HG02678 (cell line): ENCODE measurements around the gene STAG3.
"Not testable (repeated sequence)": the region's sequence is repeated elsewhere in the genome, so short reads cannot be mapped to it uniquely, and the experiment has no call there.

ENCODE experiments used
- ATAC-seq: cut with Tn5 transposase; IDR thresholded peaks from one replicate; pipeline ENCODE4 v1.9.1; 2021; ENCODE audit warnings: mild to moderate bottlenecking, moderate library complexity; ENCODE audit not compliant: unreplicated experiment

Gene STAG3

DNA sequence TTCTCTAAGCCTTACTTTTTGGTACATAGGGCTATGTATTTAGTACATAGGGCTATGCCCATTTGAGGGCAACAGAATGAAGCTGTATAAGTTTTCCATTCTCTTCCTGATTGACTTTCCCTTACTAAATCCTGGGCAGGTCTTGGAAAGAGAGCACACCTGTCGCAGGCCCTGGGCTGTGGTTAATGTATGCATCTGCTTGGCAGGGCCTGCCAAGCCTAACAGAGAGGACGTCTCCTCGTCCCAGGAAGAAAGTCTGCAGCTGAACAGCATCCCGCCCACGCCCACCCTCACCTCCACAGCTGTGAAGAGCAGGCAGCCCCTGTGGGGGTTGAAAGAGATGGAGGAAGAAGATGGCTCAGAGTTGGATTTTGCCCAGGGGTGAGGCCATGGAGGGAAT is 33.1 kb downstream of the STAG3 start:
- no peak for ATAC-seq

DNA sequence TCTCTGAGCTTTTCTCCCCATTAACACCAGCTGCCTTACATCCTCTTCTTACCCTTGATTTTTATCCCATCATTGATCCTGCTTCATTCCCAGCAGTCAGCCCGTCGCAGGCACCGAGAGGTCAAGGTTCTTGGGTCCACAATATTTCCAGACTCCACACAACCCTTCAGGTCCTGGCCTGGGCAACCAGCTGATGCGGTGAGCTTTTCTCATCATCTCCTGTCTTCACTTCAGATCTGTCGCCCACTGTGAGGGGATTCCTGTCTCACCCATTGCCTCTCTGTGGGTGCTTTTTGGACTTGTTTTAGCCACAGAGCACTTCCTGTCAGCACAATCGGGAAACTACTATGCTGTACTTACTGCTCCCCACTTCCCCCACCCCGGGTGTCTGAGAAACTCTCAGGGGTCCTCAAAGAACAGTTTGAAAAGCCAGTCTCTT is 33.6 kb downstream of the STAG3 start:
- peak; percentile 48 for ATAC-seq

DNA sequence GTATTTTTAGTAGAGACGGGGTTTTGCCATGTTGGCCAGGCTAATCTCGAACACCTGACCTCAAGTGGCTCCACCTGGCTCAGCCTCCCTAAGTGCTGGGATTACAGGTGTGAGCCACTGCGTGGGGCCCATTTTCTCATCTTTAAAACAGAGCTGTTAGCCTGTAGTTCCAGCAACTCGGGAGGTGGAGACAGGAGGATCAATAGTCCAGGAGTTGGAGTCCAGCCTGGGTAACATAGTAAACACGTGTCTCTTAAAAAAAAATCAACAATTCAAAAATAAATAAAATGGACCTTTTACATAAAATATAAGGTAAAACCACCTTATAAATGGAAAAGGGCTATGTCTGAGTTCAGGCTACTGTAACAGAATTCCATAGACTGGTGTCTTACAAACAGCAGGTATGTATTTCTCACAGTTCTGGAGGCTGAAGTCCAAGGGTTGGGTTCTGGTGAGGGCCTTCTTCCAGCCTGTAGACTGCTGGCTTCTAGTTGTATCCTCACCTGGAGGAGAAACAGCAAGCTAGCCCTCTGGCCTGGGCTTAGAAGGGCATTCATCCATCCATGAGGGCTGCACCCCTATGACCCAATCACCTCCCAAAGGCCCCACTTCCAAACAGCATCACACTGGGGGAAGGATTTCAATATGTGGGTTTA is 35.0 kb downstream of the STAG3 start:
- ATAC-seq = no peak

DNA sequence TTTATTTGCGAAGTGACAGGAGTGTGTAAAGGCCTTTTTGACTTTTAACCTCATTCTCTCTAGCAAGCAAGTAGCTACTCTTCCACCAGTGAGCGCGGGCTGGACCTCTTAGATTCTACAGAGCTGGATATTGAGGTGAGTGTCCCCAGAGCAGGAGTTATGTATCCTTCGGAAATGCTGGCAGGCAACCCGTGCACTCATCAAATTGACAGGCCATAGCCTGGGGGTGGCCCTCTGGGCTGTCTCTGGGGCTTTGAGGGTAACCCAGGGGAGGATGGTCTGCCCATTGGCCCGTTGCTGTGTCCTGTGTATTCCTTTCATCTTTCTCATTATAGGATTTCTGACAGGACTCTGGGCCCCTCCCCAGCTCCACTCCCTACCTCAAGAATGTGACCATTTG is 36.0 kb downstream of the STAG3 start:
- ATAC-seq = no peak

DNA sequence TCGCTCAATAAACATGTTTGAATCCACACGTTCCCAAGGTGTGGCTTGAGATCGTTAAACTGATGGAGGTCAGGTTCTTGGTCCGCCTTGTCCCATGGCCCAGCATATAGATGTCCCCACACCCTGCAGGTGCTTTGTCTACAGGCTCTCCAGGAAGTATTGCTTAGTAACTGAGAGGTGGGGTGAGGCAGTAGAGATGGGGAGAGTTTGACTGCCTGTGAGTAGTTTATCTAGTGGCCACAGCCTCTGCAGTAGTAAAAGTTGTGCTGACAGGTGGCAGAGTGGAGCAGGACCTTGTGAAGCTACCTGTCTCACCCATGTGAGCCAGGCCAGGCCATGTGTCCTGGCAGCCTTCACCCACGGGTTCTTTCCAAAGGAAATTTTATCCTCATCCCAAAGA is 36.6 kb downstream of the STAG3 start:
- not testable (repeated sequence) for ATAC-seq

DNA sequence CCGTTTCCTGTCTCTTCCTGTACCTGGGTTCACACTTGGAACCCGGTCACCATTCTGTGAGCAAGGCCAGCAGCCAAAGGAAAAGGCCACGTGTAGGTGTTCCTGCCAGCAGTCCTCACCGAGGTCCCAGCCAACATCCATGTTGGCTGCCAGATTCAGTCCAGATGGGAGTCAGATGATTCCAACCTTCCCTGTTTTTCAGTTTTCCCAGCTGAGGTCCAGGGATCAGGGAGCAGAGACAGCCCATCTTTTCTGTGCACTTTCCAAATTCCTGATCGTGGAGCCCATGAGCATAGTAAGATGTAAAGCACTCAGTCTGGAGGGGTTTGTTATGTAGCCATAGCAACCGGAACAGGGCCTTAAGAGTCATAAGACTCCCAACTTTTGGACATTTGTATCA is 38.2 kb downstream of the STAG3 start:
- ATAC-seq = no peak

DNA sequence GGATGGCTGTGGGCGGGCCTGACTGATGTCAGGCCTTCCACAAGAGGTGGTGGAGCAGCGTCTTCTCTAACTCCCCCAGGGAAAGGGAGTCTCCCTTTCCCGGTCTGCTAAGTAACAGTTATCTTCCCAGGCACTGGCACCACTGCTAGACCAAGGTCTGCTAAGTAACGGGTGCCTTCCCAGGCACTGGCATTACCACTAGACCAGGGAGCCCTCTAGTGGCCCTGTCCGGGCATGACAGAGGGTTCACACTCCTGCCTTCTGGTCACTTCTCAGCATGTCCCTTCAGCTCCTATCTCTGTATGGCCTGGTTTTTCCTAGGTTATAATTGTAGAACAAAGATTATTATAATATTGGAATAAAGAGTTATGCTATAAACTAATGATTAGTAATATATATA is 40.2 kb downstream of the STAG3 start:
- peak; percentile 18 for ATAC-seq

DNA sequence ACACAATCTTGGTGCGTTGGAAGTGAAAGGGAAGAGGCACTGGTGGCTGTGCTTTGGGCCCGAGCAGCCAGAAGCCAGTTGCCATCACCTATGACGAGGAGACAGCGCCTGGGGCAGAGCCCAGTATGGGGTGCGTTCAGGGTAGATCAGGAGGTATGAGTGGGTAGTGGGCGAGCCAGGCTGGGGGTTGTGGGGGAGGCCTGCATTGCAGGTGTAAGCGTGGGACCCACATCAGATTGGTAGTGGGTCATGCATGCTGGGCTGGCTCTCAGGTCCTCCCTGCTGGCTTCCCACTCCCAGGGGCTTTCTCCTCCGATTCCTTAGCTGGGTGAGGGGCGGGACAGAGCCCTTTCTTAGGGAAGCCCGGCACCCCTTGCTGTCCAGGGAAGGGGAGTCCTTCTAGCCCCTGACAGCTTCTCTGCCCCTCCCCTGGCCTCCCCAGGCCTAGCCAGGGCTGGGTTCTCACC is 41.6 kb downstream of the STAG3 start:
- no peak for ATAC-seq

DNA sequence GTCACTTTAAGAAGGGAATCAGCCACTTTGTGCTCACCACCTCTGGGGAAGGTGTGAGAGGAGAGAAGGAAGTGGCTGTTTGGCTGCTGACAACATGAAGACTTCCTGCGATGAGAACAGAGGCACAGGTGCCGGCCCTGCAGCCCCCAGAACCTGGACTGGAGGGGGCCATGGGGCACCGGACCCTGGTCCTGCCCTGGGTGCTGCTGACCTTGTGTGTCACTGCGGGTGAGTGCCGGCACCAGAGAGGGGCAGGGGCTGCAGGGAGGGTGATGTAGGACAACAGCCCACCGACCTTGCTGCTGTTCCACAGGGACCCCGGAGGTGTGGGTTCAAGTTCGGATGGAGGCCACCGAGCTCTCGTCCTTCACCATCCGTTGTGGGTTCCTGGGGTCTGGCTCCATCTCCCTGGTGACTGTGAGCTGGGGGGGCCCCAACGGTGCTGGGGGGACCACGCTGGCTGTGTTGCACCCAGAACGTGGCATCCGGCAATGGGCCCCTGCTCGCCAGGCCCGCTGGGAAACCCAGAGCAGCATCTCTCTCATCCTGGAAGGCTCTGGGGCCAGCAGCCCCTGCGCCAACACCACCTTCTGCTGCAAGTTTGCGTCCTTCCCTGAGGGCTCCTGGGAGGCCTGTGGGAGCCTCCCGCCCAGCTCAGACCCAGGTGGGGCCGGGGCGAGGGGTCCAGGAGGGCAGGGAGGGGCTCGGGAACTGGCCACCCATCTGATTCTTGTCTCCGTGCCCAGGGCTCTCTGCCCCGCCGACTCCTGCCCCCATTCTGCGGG is 42.3 kb downstream of the STAG3 start, which contains the start of gene PVRIG:
PVRIG (plus strand) TSS at position 149 of the 785 bp plus-strand sequence; CDS start at position 171, 22 bp downstream.
- not testable (repeated sequence) for ATAC-seq

DNA sequence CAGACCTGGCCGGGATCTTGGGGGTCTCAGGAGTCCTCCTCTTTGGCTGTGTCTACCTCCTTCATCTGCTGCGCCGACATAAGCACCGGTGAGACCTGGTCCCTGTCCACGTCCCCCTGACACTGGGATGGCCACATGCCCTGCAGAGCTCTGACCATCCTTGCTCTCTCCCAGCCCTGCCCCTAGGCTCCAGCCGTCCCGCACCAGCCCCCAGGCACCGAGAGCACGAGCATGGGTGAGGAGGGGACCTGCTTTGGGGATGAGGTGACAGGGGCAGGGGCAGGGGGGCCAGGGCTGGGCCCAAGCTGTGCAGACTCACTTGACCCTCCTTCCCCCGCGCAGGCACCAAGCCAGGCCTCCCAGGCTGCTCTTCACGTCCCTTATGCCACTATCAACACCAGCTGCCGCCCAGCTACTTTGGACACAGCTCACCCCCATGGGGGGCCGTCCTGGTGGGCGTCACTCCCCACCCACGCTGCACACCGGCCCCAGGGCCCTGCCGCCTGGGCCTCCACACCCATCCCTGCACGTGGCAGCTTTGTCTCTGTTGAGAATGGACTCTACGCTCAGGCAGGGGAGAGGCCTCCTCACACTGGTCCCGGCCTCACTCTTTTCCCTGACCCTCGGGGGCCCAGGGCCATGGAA is 43.0 kb downstream of the STAG3 start:
- ATAC-seq = peak; percentile 1

DNA sequence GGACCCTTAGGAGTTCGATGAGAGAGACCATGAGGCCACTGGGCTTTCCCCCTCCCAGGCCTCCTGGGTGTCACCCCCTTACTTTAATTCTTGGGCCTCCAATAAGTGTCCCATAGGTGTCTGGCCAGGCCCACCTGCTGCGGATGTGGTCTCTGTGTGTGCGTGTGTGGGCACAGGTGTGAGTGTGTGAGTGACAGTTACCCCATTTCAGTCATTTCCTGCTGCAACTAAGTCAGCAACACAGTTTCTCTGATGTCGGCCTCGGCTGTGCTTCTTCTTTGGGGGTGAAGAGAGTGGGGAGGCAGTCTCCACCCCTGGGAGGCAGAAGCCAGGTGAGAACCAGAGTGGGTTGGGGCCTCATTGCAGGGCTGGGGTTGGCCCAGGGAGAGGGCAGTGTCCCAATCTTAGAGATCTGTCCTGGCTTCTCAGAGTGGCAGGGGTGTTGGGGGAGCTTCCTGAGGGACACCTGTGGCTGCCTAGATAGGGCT is 43.6 kb downstream of the STAG3 start:
- peak; percentile 62 for ATAC-seq

DNA sequence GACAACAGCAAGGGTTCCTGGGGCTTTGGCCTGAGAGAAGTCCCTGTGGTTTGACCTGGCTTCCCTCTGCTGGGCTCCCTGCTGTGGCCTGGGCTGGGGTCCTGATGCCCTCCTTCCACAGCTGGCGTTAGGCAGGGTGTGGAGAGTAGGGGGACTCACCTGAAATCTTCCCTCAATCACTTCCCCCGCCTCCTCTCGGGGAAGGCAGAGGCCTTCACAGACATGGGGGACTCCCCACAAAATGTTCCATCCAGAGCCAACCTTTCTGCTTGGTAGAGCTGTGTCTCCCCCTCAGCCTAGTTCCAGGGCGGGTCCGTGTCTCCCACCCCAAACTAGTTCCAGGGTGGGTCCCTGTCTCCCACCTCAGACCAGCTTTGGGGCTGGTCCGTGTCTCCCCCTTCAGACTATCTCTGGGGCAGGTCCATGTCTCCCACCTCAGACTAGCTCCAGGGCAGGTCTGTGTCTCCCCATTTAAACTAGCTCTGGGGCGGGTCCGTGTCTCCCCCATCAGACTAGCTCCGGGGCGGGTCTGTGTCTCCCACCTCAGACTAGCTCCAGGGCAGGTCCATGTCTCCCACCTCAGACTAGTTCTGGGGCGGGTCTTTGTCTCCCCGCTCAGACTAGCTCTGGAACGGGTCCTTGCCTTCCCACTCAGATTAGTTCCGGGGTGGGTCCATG is 44.2 kb downstream of the STAG3 start:
- ATAC-seq = no peak

DNA sequence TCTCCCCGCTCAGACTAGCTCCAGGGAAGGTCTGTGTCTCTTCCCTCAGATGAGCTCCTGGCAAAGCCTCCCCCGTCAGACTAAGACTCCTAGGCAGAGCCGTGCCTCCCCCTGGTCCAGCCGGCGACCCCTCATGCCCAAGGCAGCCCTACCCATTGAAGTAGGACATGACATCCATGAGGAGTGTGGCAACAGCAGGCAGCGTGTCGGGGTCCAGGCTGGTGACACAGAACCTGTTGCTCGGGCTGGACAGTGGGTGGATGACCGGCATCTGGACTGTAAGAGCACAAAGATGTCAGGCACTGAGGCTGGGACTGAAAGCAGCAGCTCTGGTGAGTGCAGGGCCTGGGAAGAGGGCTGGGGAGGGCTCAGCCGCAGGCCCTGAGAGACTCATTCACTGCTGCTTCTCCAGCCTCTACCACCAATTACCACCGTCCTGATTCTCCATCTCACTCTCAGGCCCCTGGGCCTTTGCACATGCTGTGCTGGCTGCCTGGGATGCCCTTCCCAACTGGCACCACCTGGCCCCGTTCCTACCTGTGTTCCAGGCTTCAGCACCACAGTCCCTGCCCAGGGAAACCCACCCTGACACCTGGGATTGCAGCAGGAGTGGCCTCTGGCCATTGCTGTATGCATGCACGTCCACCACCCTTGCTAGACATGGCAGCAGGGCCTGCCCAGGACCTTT is 44.9 kb downstream of the STAG3 start:
- ATAC-seq = no peak

DNA sequence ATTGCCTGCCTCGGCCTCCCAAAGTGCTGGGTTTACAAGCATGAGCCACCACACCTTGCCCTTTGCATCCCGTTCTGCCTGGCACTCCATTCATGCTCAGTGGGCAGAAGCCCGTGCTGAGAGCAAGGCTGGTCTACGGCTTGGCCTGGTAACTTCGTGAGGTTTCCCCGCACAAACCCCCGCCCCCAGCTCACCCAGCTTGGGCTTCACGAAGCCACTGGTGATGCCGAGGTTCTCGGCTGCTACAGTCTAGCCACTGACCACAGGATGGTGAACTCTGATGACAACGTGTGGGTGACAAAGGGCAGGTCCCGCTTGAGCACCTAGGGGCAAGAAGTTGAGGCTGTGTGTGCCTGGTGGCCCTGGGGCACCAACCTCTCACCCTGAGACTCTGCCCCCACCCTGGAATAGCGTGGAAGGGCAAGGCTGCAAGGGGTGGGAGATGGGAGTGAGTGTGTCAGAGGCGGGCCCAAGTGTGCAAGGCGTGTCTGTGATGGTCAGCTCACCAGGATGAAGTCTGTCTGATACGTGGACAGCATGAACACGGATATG is 45.7 kb downstream of the STAG3 start:
- ATAC-seq = not testable (repeated sequence)

DNA sequence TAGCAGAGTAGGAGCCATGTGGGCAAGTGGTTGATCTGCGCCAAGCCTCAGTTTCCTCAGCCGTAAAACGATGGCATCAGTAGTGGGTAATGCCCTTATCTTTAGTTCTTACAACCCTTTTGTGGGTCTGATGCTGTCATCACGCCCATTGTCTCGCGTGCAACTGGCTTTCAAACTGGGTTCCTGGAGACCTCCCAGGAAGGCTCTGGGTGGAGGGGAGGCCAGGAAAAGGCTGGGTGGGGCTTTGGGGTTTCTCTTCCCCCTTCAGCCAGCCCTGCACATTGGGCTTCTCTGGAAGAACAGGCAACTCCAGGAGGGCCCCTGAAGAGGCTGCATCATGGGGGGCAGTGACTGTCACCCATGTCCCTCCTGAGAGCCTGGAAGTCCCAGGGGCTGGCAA is 47.2 kb downstream of the STAG3 start:
- not testable (repeated sequence) for ATAC-seq

DNA sequence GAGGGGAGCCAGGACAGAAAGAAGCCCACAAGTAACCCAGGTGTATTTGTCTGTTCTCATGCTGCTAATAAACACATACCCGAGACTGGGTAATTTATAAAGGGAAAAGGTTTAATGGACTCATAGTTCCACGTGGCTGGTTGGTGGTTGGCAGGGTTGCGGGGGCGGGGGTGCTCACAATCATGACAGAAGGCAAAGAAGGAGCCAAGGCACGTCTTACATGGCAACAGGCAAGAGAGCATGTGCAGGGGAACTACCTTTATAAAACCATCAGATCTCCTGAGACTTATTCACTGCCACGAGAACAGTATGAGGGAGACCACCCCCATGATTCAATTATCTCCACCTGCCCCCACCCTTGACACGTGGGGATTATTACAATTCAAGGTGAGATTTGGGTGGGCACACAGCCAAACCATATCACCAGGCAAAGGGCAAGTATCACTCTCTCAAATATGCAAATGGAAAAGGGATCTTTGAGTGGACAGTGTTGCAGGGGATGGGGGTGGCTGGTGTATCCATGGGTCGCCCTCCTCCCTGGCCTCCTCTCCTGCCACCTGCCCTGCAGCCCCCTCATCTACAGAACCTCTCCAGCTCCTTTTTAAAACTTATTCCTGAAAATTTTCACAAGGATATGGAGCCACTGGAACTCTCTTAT is 57.1 kb downstream of the STAG3 start:
- ATAC-seq = not testable (repeated sequence)

DNA sequence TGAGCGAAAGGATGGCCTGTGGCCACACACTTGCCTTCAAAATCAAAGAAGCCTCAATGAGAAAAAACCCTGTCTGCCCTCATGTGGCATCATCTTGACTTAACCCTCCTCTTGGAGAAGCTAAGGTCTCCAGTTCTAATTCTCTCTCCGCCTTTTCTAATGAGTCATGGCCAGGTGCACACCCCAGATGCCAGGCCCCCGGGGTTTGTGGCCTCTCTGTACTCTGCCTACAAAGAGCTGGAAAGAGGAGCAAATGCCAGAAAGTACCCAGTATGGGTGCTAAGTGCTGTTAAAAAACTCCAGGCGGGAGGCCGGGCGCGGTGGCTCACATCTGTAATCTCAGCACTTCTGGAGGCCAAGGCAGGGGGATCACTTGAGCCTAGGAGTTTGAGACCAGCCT is 62.3 kb downstream of the STAG3 start:
- not testable (repeated sequence) for ATAC-seq

DNA sequence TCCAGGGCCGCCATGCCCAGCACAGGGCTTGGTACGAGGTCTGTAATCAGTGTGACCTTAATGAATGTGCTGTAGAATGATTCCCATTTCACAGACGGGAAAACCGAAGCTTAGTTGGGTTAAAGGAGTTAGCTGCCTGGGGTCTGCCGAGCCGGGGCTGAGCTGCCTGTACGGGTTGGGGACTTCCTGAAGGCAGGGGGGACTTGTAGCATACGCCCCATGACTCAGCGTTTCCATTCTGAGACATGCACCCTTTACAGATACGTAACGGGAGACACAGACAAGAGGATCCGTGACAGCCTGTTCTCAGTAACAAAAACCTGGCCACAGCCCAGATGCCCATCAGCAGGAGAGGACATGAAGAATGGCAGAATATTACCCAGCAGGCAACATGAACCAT is 65.7 kb downstream of the STAG3 start:
- ATAC-seq = not testable (repeated sequence)

DNA sequence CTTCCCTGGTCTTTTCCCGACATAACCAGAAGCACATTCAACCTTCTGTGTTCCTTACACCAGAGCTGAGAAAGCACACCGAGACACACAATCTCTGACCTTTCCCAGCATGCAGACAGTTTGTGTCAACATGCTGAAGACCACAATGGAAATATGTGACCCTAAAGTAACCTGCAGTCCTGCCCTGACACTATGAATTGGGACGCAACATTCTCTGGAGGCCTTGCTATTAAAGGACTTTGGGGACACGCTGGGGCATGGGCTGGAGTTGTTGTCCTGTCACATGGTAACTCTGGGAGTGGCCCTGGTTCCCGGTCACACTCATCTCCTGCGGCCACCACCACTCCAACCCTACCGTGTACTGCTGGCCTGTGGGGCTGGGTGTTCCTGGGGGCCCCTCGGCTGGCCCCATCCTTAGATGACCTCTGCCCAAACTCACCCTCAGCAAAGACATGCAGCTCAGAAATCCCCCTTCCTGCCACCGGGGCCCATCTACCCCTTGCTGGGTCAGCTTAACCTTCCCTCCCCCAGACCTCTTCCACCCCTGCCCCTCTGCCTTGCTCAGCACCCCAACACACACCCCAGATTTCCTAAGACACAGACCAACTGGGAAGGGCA is 67.4 kb downstream of the STAG3 start:
- not testable (repeated sequence) for ATAC-seq
